ENCODE measurements around the gene LDB2.

DNA sequence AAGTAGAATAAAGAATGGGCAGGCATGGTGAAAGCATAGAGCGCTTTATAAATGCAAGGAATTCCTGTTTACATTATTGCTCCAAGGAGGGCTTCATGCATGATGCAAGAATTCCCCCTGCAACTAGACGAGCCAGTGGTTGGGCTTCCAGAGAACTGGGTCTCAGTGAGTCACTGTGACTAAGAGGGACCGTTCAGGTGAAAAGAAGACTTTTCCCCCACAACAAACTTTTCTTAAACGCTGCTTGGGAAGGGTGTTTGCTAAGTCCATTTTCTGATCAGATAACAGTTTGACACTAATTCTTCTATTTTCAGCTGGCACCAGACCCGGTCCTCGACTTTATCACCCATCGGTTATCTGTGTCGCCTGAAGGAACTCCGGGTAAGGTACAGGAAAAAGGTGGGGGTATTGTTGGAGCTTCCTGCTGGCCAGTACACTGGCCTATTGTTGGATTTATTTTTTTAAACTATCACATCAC lies 40.1 kb downstream of the LDB2 start:
- TF ChIP-seq, protein P1, sequence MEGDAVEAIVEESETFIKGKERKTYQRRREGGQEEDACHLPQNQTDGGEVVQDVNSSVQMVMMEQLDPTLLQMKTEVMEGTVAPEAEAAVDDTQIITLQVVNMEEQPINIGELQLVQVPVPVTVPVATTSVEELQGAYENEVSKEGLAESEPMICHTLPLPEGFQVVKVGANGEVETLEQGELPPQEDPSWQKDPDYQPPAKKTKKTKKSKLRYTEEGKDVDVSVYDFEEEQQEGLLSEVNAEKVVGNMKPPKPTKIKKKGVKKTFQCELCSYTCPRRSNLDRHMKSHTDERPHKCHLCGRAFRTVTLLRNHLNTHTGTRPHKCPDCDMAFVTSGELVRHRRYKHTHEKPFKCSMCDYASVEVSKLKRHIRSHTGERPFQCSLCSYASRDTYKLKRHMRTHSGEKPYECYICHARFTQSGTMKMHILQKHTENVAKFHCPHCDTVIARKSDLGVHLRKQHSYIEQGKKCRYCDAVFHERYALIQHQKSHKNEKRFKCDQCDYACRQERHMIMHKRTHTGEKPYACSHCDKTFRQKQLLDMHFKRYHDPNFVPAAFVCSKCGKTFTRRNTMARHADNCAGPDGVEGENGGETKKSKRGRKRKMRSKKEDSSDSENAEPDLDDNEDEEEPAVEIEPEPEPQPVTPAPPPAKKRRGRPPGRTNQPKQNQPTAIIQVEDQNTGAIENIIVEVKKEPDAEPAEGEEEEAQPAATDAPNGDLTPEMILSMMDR (IDR thresholded peaks at IDR 0.05), result no peak
- no peak for TF ChIP-seq POLR2A (IDR thresholded peaks at IDR 0.05)
